Measurements from ENCODE around the gene FREM2. TPM values are rescaled to one million over a fixed set of nuclear protein-coding genes. Genes with fewer than 3 reads are reported as not detected.

FREM2 gene
- total and polyA plus RNA-seq, 2 donors (not counting 3 experiments of a cell fraction or from before 2014, with no cell fraction given) = under 0.01 TPM; not detected in 1

GRCh38 chr13:38850868-38851626 lies 164.2 kb downstream of the FREM2 start:
- no peak for FAIRE-seq
- intact Hi-C loops (cut with micrococcal nuclease) = no loop called here
- Histone ChIP-seq H3K27ac (ENCODE audit: insufficient read depth, low read depth, low read length) (no peak overlapping the region), H2AFZ (ENCODE audit: low read depth, low read length) (no peak overlapping the region), H3K9me1 (replicated peaks; ENCODE audit: control insufficient read depth, extremely low read depth, insufficient read depth, low read length) (no peaks in the 10 kb centered on the region), H3K27me3 (ENCODE audit: control insufficient read depth in 2 of 2, insufficient read depth in 2 of 2, low read length in 2 of 2) (no peaks in the 10 kb centered on the region), H3K9ac (replicated peaks; ENCODE audit: extremely low read depth, insufficient read depth, low read length) (no peak overlapping the region), H3K4me2 (ENCODE audit: insufficient read depth, low read length) (no peak overlapping the region), H3K9me3 (replicated peaks; ENCODE audit: control insufficient read depth, insufficient read depth, low read length) (no peaks in the 10 kb centered on the region), H4K20me1 (replicated peaks; ENCODE audit: control insufficient read depth, extremely low read depth, insufficient read depth, low read length) (no peaks in the 10 kb centered on the region), H3K36me3 (ENCODE audit: control insufficient read depth in 2 of 2, extremely low read depth in 1 of 2, insufficient read depth in 2 of 2, low read length in 2 of 2) (no peaks in the 10 kb centered on the region), H3K4me3 (replicated peaks in 1 of 3; ENCODE audit: insufficient read depth in 1 of 3, low read depth in 1 of 3, low read length in 3 of 3) (no peak overlapping the region), H3K4me1 (ENCODE audit: control insufficient read depth, extremely low read depth, insufficient read depth, low read length) (no peaks in the 10 kb centered on the region), H3K79me2 (ENCODE audit: control insufficient read depth, insufficient read depth, low read length) (no peaks in the 10 kb centered on the region)
- ChIA-PET POLR2A (no interaction called here), CTCF (no interaction called here)
- DNase-seq (ENCODE audit: low read depth, low spot score) = no peak
- dilution Hi-C loops (cut with MboI; ENCODE audit: extremely low pct_ligation_motif_present, low sequenced_read_pairs) = no loop called here
- BruUV-seq (replicated peaks) = no TSS peak
- no peak for TF ChIP-seq JUN (IDR thresholded peaks at IDR 0.05; ENCODE audit: borderline replicate concordance, insufficient read depth, insufficient read length, low read depth)
- TF ChIP-seq EZH2 (IDR thresholded peaks at IDR 0.05; ENCODE audit: borderline replicate concordance, low read depth, low read length, severe bottlenecking) = no peak
- no peak for TF ChIP-seq CTCF (IDR thresholded peaks at IDR 0.05; ENCODE audit: extremely low read depth in 1 of 2, insufficient read depth in 1 of 2, low read depth in 1 of 2, low read length in 2 of 2)
- TF ChIP-seq POLR2AphosphoS5 (IDR thresholded peaks at IDR 0.05; ENCODE audit: insufficient read depth, low read depth, low read length) = no peak
- TF ChIP-seq FOS (IDR thresholded peaks at IDR 0.05; ENCODE audit: borderline replicate concordance, insufficient read depth, low read length) = no peak
- no peak for TF ChIP-seq MAX (IDR thresholded peaks at IDR 0.05; ENCODE audit: insufficient read depth, insufficient read length)
- TF ChIP-seq GATA2 (IDR thresholded peaks at IDR 0.05; ENCODE audit: insufficient read depth, insufficient read length, low read depth, low read length) = no peak
- no peak for TF ChIP-seq POLR2A (IDR thresholded peaks at IDR 0.05; ENCODE audit: low read depth, low read length)
- TF ChIP-seq MYC (IDR thresholded peaks at IDR 0.05; ENCODE audit: low read depth, low read length) = no peak

Measured in endothelial cell of umbilical vein (primary cell).